Nephron progenitor cell (in vitro differentiated cells): ENCODE measurements around the gene CACNA2D3.

Source experiments
- DNase-seq: peaks from one replicate; pipeline ENCODE4 v3.0.0; 2021
- H3K27ac Mint-ChIP-seq: 2 replicates; pipeline ENCODE4 v1.8.0; 2021; ENCODE audit warnings: mild to moderate bottlenecking, moderate library complexity, mixed read lengths
- H3K27me3 Mint-ChIP-seq: 2 replicates; pipeline ENCODE4 v1.8.0; 2021; ENCODE audit warnings: mild to moderate bottlenecking, low read depth, mixed read lengths; ENCODE audit not compliant: poor library complexity
- H3K36me3 Mint-ChIP-seq: 2 replicates; pipeline ENCODE4 v1.8.0; 2021; ENCODE audit warnings: low read depth, mixed read lengths
- H3K4me1 Mint-ChIP-seq: 2 replicates; pipeline ENCODE4 v1.8.0; 2021; ENCODE audit warnings: mixed read lengths
- H3K4me3 Mint-ChIP-seq: 2 replicates; pipeline ENCODE4 v1.8.0; 2021; ENCODE audit warnings: mild to moderate bottlenecking, moderate library complexity, mixed read lengths
- H3K9me3 Mint-ChIP-seq: 2 replicates; pipeline ENCODE4 v1.8.0; 2021; ENCODE audit warnings: mild to moderate bottlenecking, moderate library complexity, mixed read lengths
- CTCF ChIP-seq: fragments of 200-600 bp; sonication (generic); IDR thresholded peaks from 2 replicates; pipeline ENCODE4 v1.5.0; 2021; ENCODE audit warnings: antibody characterized with exemption

CACNA2D3 gene

GRCh38 chr3:54358316-54358715 is 236.0 kb downstream of the CACNA2D3 start:
- no peaks in the 10 kb centered on the region for H3K36me3 Mint-ChIP-seq
- TF ChIP-seq CTCF: no peak
- H3K4me1 Mint-ChIP-seq: peaks cover 39% of the 10 kb centered on the region
- H3K27me3 Mint-ChIP-seq: peaks cover 12% of the 10 kb centered on the region
- no peaks in the 10 kb centered on the region for H3K9me3 Mint-ChIP-seq
- no peak for DNase-seq
- no peak overlapping the region for H3K4me3 Mint-ChIP-seq
- H3K27ac Mint-ChIP-seq: no peak overlapping the region

DNA sequence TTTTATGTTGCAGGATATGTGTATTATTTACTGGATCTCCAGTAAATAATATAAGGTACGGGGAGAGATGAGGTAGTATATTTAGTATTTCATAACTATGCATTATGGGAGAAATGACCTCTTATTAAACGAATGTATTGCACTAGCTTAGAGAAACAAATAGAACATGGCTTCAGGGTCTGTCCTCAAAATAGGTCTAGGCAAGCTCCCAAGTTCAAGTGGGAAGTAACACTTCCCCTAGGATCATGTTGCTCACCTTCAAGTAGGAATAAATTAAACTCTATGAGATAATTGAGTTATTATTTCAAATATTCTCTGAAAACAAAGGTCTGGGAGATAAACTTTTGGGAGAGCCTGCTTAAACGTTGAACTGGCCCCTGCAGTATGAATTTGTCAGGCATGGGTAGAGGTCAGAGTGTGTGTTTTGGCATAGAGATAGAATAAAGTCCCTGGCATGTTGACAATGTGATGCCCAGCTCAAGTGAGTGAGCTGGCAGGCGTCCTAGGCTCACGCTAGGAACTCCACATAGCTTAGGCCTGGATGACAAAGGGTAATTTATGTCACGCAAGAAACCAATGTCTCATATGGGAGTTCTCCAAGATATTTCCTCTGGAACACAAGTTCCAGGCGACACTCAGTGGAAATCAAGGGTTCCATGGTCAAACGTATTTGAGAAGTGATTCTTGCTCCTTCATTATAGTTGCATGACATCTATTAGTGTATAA is 236.8 kb downstream of the CACNA2D3 start:
- Mint-ChIP-seq H3K27me3 (peaks cover 12% of the 10 kb centered on the region), H3K9me3 (no peaks in the 10 kb centered on the region), H3K27ac (no peak overlapping the region), H3K4me1 (peaks cover 31% of the 10 kb centered on the region), H3K4me3 (no peak overlapping the region), H3K36me3 (no peaks in the 10 kb centered on the region)
- no peak for TF ChIP-seq CTCF
- DNase-seq: no peak

DNA sequence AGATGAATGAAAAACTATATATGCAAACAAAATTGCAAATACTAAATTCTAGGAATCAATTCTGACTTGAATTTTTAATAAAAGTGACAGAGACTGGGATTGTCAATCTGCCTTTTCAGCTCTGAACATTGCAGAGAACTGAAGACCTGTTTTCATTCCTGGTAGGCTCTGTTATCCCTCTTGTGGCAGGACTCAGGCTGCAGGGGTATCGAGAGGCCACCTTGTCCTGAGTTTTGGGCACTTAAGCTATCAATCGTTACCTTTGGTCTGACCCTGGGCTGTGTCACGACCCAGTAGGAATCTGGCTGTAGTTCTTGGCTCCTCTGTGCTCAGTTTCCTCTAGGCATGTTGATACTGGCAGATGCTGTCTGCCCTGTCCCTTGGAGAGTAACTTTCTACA is 238.0 kb downstream of the CACNA2D3 start:
- no peaks in the 10 kb centered on the region for H3K36me3 Mint-ChIP-seq
- H3K27me3 Mint-ChIP-seq: peaks cover 13% of the 10 kb centered on the region
- H3K4me3 Mint-ChIP-seq: no peak overlapping the region
- no peak for TF ChIP-seq CTCF
- H3K4me1 Mint-ChIP-seq: peaks cover 19% of the 10 kb centered on the region
- DNase-seq: no peak
- H3K27ac Mint-ChIP-seq: no peak overlapping the region
- no peaks in the 10 kb centered on the region for H3K9me3 Mint-ChIP-seq

- TF ChIP-seq CTCF: no peak
- Mint-ChIP-seq H3K27me3 (peaks cover 19% of the 10 kb centered on the region), H3K4me1 (peaks cover 10% of the 10 kb centered on the region), H3K9me3 (no peaks in the 10 kb centered on the region), H3K27ac (no peak overlapping the region), H3K36me3 (no peaks in the 10 kb centered on the region), H3K4me3 (no peak overlapping the region)
- no peak for DNase-seq
Observed at GRCh38 chr3:54361746-54362283, 239.5 kb downstream of the CACNA2D3 start.

DNA sequence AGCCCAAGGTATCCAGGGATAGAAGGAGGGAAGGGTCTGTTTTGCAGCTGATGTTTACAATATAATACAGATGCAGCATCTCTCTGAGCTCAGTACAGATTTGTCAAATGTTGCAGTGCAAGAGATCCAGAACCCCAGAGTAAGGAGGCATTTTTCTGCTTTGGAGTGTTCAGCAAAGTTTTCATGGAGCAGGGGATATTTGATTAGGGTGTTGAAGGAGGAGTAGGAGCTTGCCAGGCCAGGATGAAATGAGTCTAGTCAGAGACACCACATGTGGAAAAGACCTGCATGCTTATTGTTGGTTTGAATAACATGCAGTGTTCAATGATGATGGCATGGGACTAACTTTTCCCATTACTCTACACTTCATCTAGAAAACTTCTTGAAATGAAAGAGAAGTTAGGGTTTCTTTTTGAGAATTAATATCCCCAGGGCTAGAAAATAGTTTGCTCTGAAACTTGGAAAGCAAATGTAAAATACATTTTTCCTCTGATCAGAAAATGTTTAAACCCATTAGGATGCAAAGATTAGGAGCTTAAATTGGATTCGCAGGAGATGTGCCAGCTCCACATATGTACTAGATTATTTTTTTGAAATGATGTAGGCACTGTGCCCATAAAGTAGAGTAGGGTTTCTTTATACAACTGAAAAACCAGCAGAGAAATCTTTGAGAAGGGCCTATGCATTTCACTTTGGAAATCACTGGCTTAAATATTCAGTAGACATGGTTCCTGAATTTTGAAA is 243.8 kb downstream of the CACNA2D3 start:
- DNase-seq: no peak
- H3K4me3 Mint-ChIP-seq: no peak overlapping the region
- no peaks in the 10 kb centered on the region for H3K36me3 Mint-ChIP-seq
- TF ChIP-seq CTCF: no peak
- peaks cover 16% of the 10 kb centered on the region for H3K27me3 Mint-ChIP-seq
- no peaks in the 10 kb centered on the region for H3K4me1 Mint-ChIP-seq
- H3K9me3 Mint-ChIP-seq: no peaks in the 10 kb centered on the region
- no peak overlapping the region for H3K27ac Mint-ChIP-seq
